K562 (cell line): ENCODE results near the gene ABHD10. TPM values are rescaled to one million over a fixed set of nuclear protein-coding genes. Genes with fewer than 3 reads are reported as not detected.

Experiments used
- ATAC-seq: fragments of 200-7000 bp; cut with Tn5 transposase; 3 replicates; pipeline ENCODE4 v1.9.1; 2020; ENCODE audit warnings: moderate library complexity
- BruUV-seq: library from RNA; stranded (reverse); fragments of 400-500 nt; replicated peaks from 2 replicates; lab custom pipeline; 2021; lab: Mats Ljungman, UMichigan
- CTCF ChIA-PET: fragments of 300-600 bp; formaldehyde crosslinking; extraction: SDS; loops from one replicate; lab custom pipeline; 2021; ENCODE audit warnings: low intra/inter-chr PET ratio; lab: Yijun Ruan, JAX
- POLR2A ChIA-PET: fragments of 300-600, 350-650 bp; sonication (Branson Sonifier 250); formaldehyde crosslinking; extraction: SDS; loops from one replicate; lab custom pipeline; 2021; ENCODE audit warnings: antibody characterized with exemption, inconsistent platforms; lab: Yijun Ruan, JAX
- DNase-seq, 4 experiments: peaks; one replicate each; pipeline versions ENCODE4 v3.0.0 to v3.0.0-alpha.2; 2011 to 2018; ENCODE audit warnings: low spot score in 3 of 4, mixed read lengths in 3 of 4; ENCODE audit errors: extremely low read depth in 1 of 4
- FAIRE-seq: peaks from 2 replicates; lab custom pipeline; 2011; peaks lifted over from hg19 to GRCh38; lab: Jason Lieb, UNC
- H2AFZ ChIP-seq: 2 replicates; pipeline ENCODE4 v1.6.0; 2011; ENCODE audit warnings: low read depth, low read length, control low read depth, inconsistent platforms
- H3K27ac ChIP-seq: fragments of 200-600 bp; 3 replicates; pipeline ENCODE4 v1.8.0; 2011; ENCODE audit warnings: low read depth, mild to moderate bottlenecking, control low read depth, inconsistent platforms, low read length, moderate library complexity, mixed read lengths; ENCODE audit errors: extremely low read depth
- H3K27me3 ChIP-seq, 2 experiments: fragments of 300-600 bp in 1 of 2; 2 replicates in 1 of 2; 3 replicates in 1 of 2; pipeline versions ENCODE4 v1.6.0 to v1.8.0; 2011; ENCODE audit warnings: inconsistent platforms in 2 of 2, low read length in 2 of 2, mild to moderate bottlenecking in 1 of 2, mixed read lengths in 1 of 2, moderate library complexity in 1 of 2; ENCODE audit not compliant: control insufficient read depth in 2 of 2, insufficient read depth in 2 of 2
- H3K36me3 ChIP-seq: fragments of 300-600 bp; 3 replicates; pipeline ENCODE4 v1.8.0; 2011; ENCODE audit warnings: mild to moderate bottlenecking, low read length, inconsistent platforms; ENCODE audit not compliant: control insufficient read depth, insufficient read depth
- H3K4me1 ChIP-seq, 2 experiments: fragments of 200-600 bp in 1 of 2; replicated peaks in 1 of 2; 2 replicates in 1 of 2; 3 replicates in 1 of 2; pipeline versions ENCODE4 v1.5.1 to v1.8.0; 2011; ENCODE audit warnings: inconsistent platforms in 2 of 2, low read length in 2 of 2, mild to moderate bottlenecking in 1 of 2, mixed read lengths in 1 of 2, moderate library complexity in 1 of 2; ENCODE audit not compliant: control insufficient read depth in 2 of 2, insufficient read depth in 2 of 2
- H3K4me2 ChIP-seq: 2 replicates; pipeline ENCODE4 v1.6.1; 2011; ENCODE audit warnings: low read length, control low read depth, inconsistent platforms, mixed read lengths; ENCODE audit not compliant: insufficient read depth
- H3K4me3 ChIP-seq: fragments of 200-600 bp; sonication (generic), shearing (Covaris generic); 2 replicates; pipeline ENCODE4 v1.5.1; 2016; ENCODE audit warnings: control low read depth, inconsistent platforms
- H3K79me2 ChIP-seq: fragments of 200-600 bp; 3 replicates; pipeline ENCODE4 v1.8.0; 2011; ENCODE audit warnings: low read length, inconsistent platforms; ENCODE audit not compliant: control insufficient read depth, insufficient read depth
- H3K9ac ChIP-seq, 2 experiments: 2 replicates each; pipeline versions ENCODE4 v1.6.0 to v1.6.1; 2011; ENCODE audit warnings: low read depth in 2 of 2, low read length in 2 of 2, control low read depth in 1 of 2, inconsistent platforms in 1 of 2, mild to moderate bottlenecking in 1 of 2, mixed read lengths in 1 of 2; ENCODE audit not compliant: insufficient read depth in 1 of 2
- H3K9me1 ChIP-seq: one replicate; pipeline ENCODE4 v1.6.0; 2011; ENCODE audit warnings: inconsistent platforms, mild to moderate bottlenecking, low read length, moderate library complexity; ENCODE audit not compliant: control insufficient read depth, insufficient read depth
- H3K9me3 ChIP-seq: replicated peaks from 2 replicates; pipeline ENCODE4 v1.5.1; 2011; ENCODE audit warnings: low read depth, low read length, inconsistent platforms; ENCODE audit not compliant: control insufficient read depth, insufficient read depth
- H4K20me1 ChIP-seq: replicated peaks from 2 replicates; pipeline ENCODE4 v1.6.1; 2011; ENCODE audit warnings: low read length, inconsistent platforms, mixed read lengths; ENCODE audit not compliant: control insufficient read depth, insufficient read depth
- CBX2 ChIP-seq: fragments of 200-600 bp; sonication (generic); IDR thresholded peaks from one replicate; pipeline ENCODE4 v1.6.1; 2012; ENCODE audit warnings: mild to moderate bottlenecking, low read length, inconsistent platforms; ENCODE audit not compliant: insufficient read depth, poor library complexity, severe bottlenecking
- FUS ChIP-seq: fragments of 200-400 bp; formaldehyde crosslinking; optimal IDR thresholded peaks from 2 replicates; pipeline ENCODE3; 2017; ENCODE audit warnings: low read depth, low read length
- MAZ ChIP-seq, 2 experiments: fragments of 450-650 bp in 1 of 2; sonication (generic) in 1 of 2; formaldehyde crosslinking; IDR thresholded peaks in 1 of 2; conservative IDR thresholded peaks in 1 of 2; 2 replicates each; pipeline versions ENCODE4 v1.4.0 to v1.5.0; 2020; ENCODE audit warnings: mild to moderate bottlenecking in 1 of 2, missing genetic modification reagents in 1 of 2
- PPARD ChIP-seq: fragments of 250-450 bp; sonication (Bioruptor Pico); IDR thresholded peaks from 2 replicates; pipeline ENCODE4 v1.8.0; 2022; ENCODE audit warnings: inconsistent platforms, mild to moderate bottlenecking, moderate library complexity
- SIX5 ChIP-seq, 2 experiments: IDR thresholded peaks; 2 replicates each; pipeline ENCODE4 v1.6.1; 2011; ENCODE audit warnings: low read length in 2 of 2, borderline replicate concordance in 1 of 2, low read depth in 1 of 2, mild to moderate bottlenecking in 1 of 2, moderate library complexity in 1 of 2; ENCODE audit not compliant: insufficient read depth in 1 of 2
- ZKSCAN1 ChIP-seq: fragments of 150-350 bp; IDR thresholded peaks from 2 replicates; pipeline ENCODE4 v1.6.1; 2016; ENCODE audit warnings: low read depth, low read length
- ZNF23 ChIP-seq: fragments of 250-450 bp; sonication (Bioruptor Pico); IDR thresholded peaks from 2 replicates; pipeline ENCODE4 v1.4.0; 2020; ENCODE audit warnings: mild to moderate bottlenecking
- ZNF77 ChIP-seq: fragments of 250-450 bp; sonication (Bioruptor Pico); IDR thresholded peaks from 2 replicates; pipeline ENCODE4 v1.5.0; 2020
- WGBS: fragments of 100-300 bp; shearing (Covaris generic); methylation state at CpG from one replicate; pipeline ENCODE4 v1.1.6; 2016; ENCODE audit warnings: low coverage, mixed read lengths; ENCODE audit not compliant: insufficient coverage; ENCODE audit errors: missing lambda C conversion rate; 5-methylcytosine and 5-hydroxymethylcytosine counted together
- in situ Hi-C: fragments of 300-500 bp; cut with MboI; formaldehyde crosslinking; loops from 4 replicates; pipeline ENCODE4 v1.15.0; 2018; ENCODE audit warnings: inconsistent platforms, mixed read lengths
- intact Hi-C: fragments of 100-400 bp; cut with micrococcal nuclease; formaldehyde crosslinking; loops from 2 replicates; pipeline ENCODE4 v1.14.2; 2022
- polyA plus RNA-seq, 8 experiments: library from polyadenylated mRNA; depleted of rRNA in 4 of 8; stranded (reverse) in 5 of 8; unstranded in 3 of 8; fragments of >200 nt; fragmentation: Nextera tagmentation in 2 of 8; fragmentation: Illumina TruSeq in 1 of 8; extraction: Ambion mirVana in 2 of 8; extraction: Trizol in 1 of 8; gene quantifications; 2 replicates each; pipeline versions ENCODE4 v1.2.1 to v1.2.3, GENCODE V29; 2011 to 2014; ENCODE audit warnings: inconsistent platforms in 1 of 8, missing spikeins in 1 of 8
- total RNA-seq, 7 experiments: library from RNA; depleted of rRNA in 6 of 7; stranded (reverse); fragments of >200 nt in 6 of 7; fragmentation: Illumina TruSeq in 2 of 7; extraction: Trizol in 2 of 7; gene quantifications; 2 replicates each; pipeline versions ENCODE4 v1.2.1 to v1.2.3, GENCODE V29; 2011 to 2021; ENCODE audit warnings: low replicate concordance in 1 of 7
- TF ChIP-seq, protein P1 (sequence below): fragments of 450-650 bp; IDR thresholded peaks from 2 replicates; pipeline ENCODE4 v1.6.1; 2018; ENCODE audit warnings: mild to moderate bottlenecking, low read depth; ENCODE audit not compliant: partially characterized antibody
- TF ChIP-seq, protein P2 (sequence below), 2 experiments: fragments of 150-350 bp in 1 of 2; IDR thresholded peaks; 2 replicates each; pipeline ENCODE4 v1.6.1; 2012 to 2016; ENCODE audit warnings: low read depth in 2 of 2, low read length in 2 of 2, mild to moderate bottlenecking in 1 of 2, moderate library complexity in 1 of 2
- TF ChIP-seq, protein P3 (sequence below): fragments of 450-650 bp; IDR thresholded peaks from 2 replicates; pipeline ENCODE4 v1.6.1; 2017; ENCODE audit warnings: antibody characterized with exemption
- TF ChIP-seq, protein P4 (sequence below), 2 experiments: fragments of 250-450 bp in 1 of 2; fragments of 450-650 bp in 1 of 2; sonication (Bioruptor Pico) in 1 of 2; IDR thresholded peaks; 2 replicates each; pipeline versions ENCODE4 v1.6.1 to v1.8.0; 2016 to 2021; ENCODE audit warnings: mild to moderate bottlenecking in 2 of 2, moderate library complexity in 2 of 2, missing compliant biosample characterization in 1 of 2, missing genetic modification characterization in 1 of 2

The ABHD10 gene
- total and polyA plus RNA-seq, 9 of the 15 experiments (the other 6 are each of a cell fraction or from before 2014, with no cell fraction given): 6.1 to 29.5 (median 11.5) TPM

DNA sequence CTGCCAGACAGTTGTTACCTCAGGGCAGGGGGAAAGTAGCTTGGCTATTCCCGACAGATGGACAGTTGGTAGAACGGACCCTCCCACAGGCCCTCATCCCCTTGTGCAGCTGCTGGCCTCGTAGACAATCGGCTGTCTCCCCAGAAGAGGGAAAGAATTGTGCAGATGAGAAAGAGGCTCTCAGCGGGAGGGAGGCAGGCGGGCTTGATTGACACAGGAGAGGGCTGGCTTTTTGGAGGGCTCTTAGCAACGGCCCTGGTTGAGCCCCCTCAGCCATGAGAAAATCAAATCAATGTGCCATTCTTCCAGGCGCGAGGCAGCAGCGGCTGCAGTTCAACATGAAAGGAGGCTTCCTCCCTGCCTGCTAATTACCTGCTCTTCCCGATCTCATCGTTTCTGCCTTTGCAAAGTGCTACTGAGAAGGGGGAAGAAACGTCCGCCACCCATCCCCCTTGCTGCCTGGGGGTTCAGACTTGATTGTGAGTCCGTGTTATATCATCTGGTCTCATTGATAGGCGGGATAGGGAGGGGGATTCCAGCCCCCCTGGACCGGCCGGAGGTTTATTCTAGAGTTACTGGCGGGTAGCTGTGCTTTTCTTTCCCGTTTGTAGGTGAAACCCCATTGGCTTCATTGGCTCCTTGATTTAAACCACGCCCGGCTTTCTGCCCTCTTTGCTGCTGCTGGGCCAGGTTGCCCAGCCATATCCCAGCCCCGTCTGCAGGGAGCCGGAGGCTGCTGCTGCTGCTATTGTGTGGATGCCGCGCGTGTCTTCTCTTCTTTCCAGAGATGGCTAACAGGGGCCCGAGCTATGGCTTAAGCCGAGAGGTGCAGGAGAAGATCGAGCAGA is 20.0 kb downstream of the ABHD10 start, which contains the start of gene TAGLN3:
Gene TAGLN3, plus strand, starts transcription at position 287 of the 848 bp plus-strand sequence. Its CDS starts 501 bp downstream, at position 788.
- 1% methylated on average over 16 of the region's 30 CpGs for WGBS
- no peaks in the 10 kb centered on the region for H3K79me2 ChIP-seq
- no peak for ATAC-seq
- H3K27me3 ChIP-seq: peaks cover 0 to 14% of the 10 kb centered on the region in 2 experiments; a peak in 3 of 5 replicates
- ChIA-PET CTCF (no interaction called here), POLR2A (interaction anchor here (1.0 kb wide), 1 partner anchor 9 kb away, joined by 4 read pairs; no protein-coding TSS in a partner anchor)
- intact Hi-C loops (no loop called here), in situ Hi-C loops (no loop called here)
- H3K9me3 ChIP-seq: no peaks in the 10 kb centered on the region
- no peaks in the 10 kb centered on the region for H4K20me1 ChIP-seq
- H3K9ac ChIP-seq: no peak within 1 kb of the TSS
- no peak for FAIRE-seq
- no peak within 1 kb of the TSS for H2AFZ ChIP-seq
- no peaks in the 10 kb centered on the region for H3K9me1 ChIP-seq
- H3K27ac ChIP-seq: no peak within 1 kb of the TSS
- no TSS peak for BruUV-seq
- H3K4me2 ChIP-seq: no peak within 1 kb of the TSS
- no peak within 1 kb of the TSS for H3K4me3 ChIP-seq
- no peaks in the 10 kb centered on the region; a peak in 1 of 5 replicates for H3K4me1 ChIP-seq
- no peak for DNase-seq
- H3K36me3 ChIP-seq: no peaks in the 10 kb centered on the region
- TF ChIP-seq ZKSCAN1 (no peak), ZNF77 (CRISPR knock-in tag) (no peak), MAZ (CRISPR knock-in tag; conservative IDR thresholded peaks at IDR 0.05 in 1 of 2, IDR thresholded peaks at IDR 0.05 in 1 of 2) (no peak), SIX5 (IDR thresholded peaks at IDR 0.05; ENCODE audit: borderline replicate concordance in 1 of 2, insufficient read depth in 1 of 2, low read depth in 1 of 2, low read length in 2 of 2) (no peak), FUS (no peak), ZNF23 (CRISPR knock-in tag) (no peak), CBX2 (no peak), PPARD (CRISPR knock-in tag) (no peak)
- TF ChIP-seq, protein P1, sequence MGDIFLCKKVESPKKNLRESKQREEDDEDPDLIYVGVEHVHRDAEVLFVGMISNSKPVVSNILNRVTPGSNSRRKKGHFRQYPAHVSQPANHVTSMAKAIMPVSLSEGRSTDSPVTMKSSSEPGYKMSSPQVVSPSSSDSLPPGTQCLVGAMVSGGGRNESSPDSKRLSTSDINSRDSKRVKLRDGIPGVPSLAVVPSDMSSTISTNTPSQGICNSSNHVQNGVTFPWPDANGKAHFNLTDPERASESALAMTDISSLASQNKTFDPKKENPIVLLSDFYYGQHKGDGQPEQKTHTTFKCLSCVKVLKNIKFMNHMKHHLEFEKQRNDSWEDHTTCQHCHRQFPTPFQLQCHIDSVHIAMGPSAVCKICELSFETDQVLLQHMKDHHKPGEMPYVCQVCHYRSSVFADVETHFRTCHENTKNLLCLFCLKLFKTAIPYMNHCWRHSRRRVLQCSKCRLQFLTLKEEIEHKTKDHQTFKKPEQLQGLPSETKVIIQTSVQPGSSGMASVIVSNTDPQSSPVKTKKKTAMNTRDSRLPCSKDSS: no peak
- TF ChIP-seq, protein P2, sequence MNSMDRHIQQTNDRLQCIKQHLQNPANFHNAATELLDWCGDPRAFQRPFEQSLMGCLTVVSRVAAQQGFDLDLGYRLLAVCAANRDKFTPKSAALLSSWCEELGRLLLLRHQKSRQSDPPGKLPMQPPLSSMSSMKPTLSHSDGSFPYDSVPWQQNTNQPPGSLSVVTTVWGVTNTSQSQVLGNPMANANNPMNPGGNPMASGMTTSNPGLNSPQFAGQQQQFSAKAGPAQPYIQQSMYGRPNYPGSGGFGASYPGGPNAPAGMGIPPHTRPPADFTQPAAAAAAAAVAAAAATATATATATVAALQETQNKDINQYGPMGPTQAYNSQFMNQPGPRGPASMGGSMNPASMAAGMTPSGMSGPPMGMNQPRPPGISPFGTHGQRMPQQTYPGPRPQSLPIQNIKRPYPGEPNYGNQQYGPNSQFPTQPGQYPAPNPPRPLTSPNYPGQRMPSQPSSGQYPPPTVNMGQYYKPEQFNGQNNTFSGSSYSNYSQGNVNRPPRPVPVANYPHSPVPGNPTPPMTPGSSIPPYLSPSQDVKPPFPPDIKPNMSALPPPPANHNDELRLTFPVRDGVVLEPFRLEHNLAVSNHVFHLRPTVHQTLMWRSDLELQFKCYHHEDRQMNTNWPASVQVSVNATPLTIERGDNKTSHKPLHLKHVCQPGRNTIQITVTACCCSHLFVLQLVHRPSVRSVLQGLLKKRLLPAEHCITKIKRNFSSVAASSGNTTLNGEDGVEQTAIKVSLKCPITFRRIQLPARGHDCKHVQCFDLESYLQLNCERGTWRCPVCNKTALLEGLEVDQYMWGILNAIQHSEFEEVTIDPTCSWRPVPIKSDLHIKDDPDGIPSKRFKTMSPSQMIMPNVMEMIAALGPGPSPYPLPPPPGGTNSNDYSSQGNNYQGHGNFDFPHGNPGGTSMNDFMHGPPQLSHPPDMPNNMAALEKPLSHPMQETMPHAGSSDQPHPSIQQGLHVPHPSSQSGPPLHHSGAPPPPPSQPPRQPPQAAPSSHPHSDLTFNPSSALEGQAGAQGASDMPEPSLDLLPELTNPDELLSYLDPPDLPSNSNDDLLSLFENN (IDR thresholded peaks at IDR 0.05; ENCODE audit: low read depth in 2 of 2, low read length in 2 of 2): no peak
- TF ChIP-seq, protein P3, sequence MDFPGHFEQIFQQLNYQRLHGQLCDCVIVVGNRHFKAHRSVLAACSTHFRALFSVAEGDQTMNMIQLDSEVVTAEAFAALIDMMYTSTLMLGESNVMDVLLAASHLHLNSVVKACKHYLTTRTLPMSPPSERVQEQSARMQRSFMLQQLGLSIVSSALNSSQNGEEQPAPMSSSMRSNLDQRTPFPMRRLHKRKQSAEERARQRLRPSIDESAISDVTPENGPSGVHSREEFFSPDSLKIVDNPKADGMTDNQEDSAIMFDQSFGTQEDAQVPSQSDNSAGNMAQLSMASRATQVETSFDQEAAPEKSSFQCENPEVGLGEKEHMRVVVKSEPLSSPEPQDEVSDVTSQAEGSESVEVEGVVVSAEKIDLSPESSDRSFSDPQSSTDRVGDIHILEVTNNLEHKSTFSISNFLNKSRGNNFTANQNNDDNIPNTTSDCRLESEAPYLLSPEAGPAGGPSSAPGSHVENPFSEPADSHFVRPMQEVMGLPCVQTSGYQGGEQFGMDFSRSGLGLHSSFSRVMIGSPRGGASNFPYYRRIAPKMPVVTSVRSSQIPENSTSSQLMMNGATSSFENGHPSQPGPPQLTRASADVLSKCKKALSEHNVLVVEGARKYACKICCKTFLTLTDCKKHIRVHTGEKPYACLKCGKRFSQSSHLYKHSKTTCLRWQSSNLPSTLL: no peak
- TF ChIP-seq, protein P4, sequence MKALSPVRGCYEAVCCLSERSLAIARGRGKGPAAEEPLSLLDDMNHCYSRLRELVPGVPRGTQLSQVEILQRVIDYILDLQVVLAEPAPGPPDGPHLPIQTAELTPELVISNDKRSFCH (CRISPR knock-in tag; IDR thresholded peaks at IDR 0.05): no peak
- TF ChIP-seq, protein P4 (tag; IDR thresholded peaks at IDR 0.05): no peak
